ENCODE measurements around the gene FOXB1.

Gene FOXB1

GRCh38 chr15:60004009-60004845 lies at the start of gene FOXB1:
TSS of gene FOXB1 (plus strand) at chr15:60004311. CDS start at chr15:60004964, 653 bp downstream.
- peaks cover 4% of the 10 kb centered on the region for H3K9me3 Mint-ChIP-seq
- peak; percentile 42 for DNase-seq (ENCODE audit: low spot score)
- H3K27ac Mint-ChIP-seq, result peak within 1 kb of the TSS; percentile 95
- peaks cover 10% of the 10 kb centered on the region for H3K36me3 Mint-ChIP-seq (ENCODE audit: low read depth)
- peaks cover 58% of the 10 kb centered on the region for H3K4me1 Mint-ChIP-seq (ENCODE audit: low read depth)
- H3K27me3 Mint-ChIP-seq (ENCODE audit: low read depth), result peaks cover 87% of the 10 kb centered on the region
- H3K4me3 Mint-ChIP-seq, result peak within 1 kb of the TSS; percentile 91

- peaks cover 2% of the 10 kb centered on the region for H3K27me3 Mint-ChIP-seq (ENCODE audit: low read depth)
- peaks cover 65% of the 10 kb centered on the region for H3K9me3 Mint-ChIP-seq
- H3K27ac Mint-ChIP-seq, result no peak overlapping the region
- no peak for DNase-seq (ENCODE audit: low spot score)
- H3K4me1 Mint-ChIP-seq (ENCODE audit: low read depth), result peaks cover 3% of the 10 kb centered on the region
- H3K4me3 Mint-ChIP-seq, result no peak overlapping the region
- peaks cover 15% of the 10 kb centered on the region for H3K36me3 Mint-ChIP-seq (ENCODE audit: low read depth)
Measured at GRCh38 chr15:59958288-59958687, 45.8 kb upstream of the FOXB1 start.

GRCh38 chr15:59960318-59960717 lies 43.8 kb upstream of the FOXB1 start:
- H3K27ac Mint-ChIP-seq, result no peak overlapping the region
- H3K27me3 Mint-ChIP-seq (ENCODE audit: low read depth), result peaks cover 2% of the 10 kb centered on the region
- H3K9me3 Mint-ChIP-seq, result peaks cover 74% of the 10 kb centered on the region
- peaks cover 5% of the 10 kb centered on the region for H3K4me1 Mint-ChIP-seq (ENCODE audit: low read depth)
- peaks cover 24% of the 10 kb centered on the region for H3K36me3 Mint-ChIP-seq (ENCODE audit: low read depth)
- DNase-seq (ENCODE audit: low spot score), result no peak
- no peak overlapping the region for H3K4me3 Mint-ChIP-seq

GRCh38 chr15:59963322-59963721 lies 40.8 kb upstream of the FOXB1 start:
- Mint-ChIP-seq H3K27ac (no peak overlapping the region), H3K27me3 (ENCODE audit: low read depth) (no peaks in the 10 kb centered on the region), H3K9me3 (peaks cover 60% of the 10 kb centered on the region), H3K36me3 (ENCODE audit: low read depth) (peaks cover 28% of the 10 kb centered on the region), H3K4me1 (ENCODE audit: low read depth) (peaks cover 19% of the 10 kb centered on the region), H3K4me3 (no peak overlapping the region)
- no peak for DNase-seq (ENCODE audit: low spot score)

- Mint-ChIP-seq H3K27ac (no peak overlapping the region), H3K4me1 (ENCODE audit: low read depth) (peaks cover 19% of the 10 kb centered on the region), H3K9me3 (peaks cover 64% of the 10 kb centered on the region), H3K27me3 (ENCODE audit: low read depth) (no peaks in the 10 kb centered on the region), H3K4me3 (no peak overlapping the region), H3K36me3 (ENCODE audit: low read depth) (peaks cover 28% of the 10 kb centered on the region)
- DNase-seq (ENCODE audit: low spot score), result no peak
Measured at GRCh38 chr15:59963925-59964324, 40.2 kb upstream of the FOXB1 start.

- Mint-ChIP-seq H3K4me3 (no peak overlapping the region), H3K4me1 (ENCODE audit: low read depth) (peaks cover 19% of the 10 kb centered on the region), H3K9me3 (peaks cover 50% of the 10 kb centered on the region), H3K27ac (no peak overlapping the region), H3K36me3 (ENCODE audit: low read depth) (peaks cover 21% of the 10 kb centered on the region), H3K27me3 (ENCODE audit: low read depth) (peaks cover 6% of the 10 kb centered on the region)
- no peak for DNase-seq (ENCODE audit: low spot score)
Measured at GRCh38 chr15:59965741-59966140, 38.4 kb upstream of the FOXB1 start.

GRCh38 chr15:59966262-59966661 lies 37.8 kb upstream of the FOXB1 start:
- Mint-ChIP-seq H3K27me3 (ENCODE audit: low read depth) (peaks cover 6% of the 10 kb centered on the region), H3K9me3 (peaks cover 46% of the 10 kb centered on the region), H3K27ac (peak overlapping the region; percentile 16), H3K36me3 (ENCODE audit: low read depth) (peaks cover 18% of the 10 kb centered on the region), H3K4me1 (ENCODE audit: low read depth) (peaks cover 19% of the 10 kb centered on the region), H3K4me3 (peak overlapping the region; percentile 6)
- DNase-seq (ENCODE audit: low spot score), result no peak

GRCh38 chr15:59968314-59968713 lies 35.8 kb upstream of the FOXB1 start:
- no peak for DNase-seq (ENCODE audit: low spot score)
- Mint-ChIP-seq H3K4me1 (ENCODE audit: low read depth) (peaks cover 25% of the 10 kb centered on the region), H3K27me3 (ENCODE audit: low read depth) (peaks cover 17% of the 10 kb centered on the region), H3K27ac (no peak overlapping the region), H3K36me3 (ENCODE audit: low read depth) (peaks cover 16% of the 10 kb centered on the region), H3K4me3 (no peak overlapping the region), H3K9me3 (peaks cover 28% of the 10 kb centered on the region)

GRCh38 chr15:59972241-59972640 lies 31.9 kb upstream of the FOXB1 start:
- Mint-ChIP-seq H3K36me3 (ENCODE audit: low read depth) (peaks cover 17% of the 10 kb centered on the region), H3K9me3 (peaks cover 16% of the 10 kb centered on the region), H3K27me3 (ENCODE audit: low read depth) (peaks cover 18% of the 10 kb centered on the region), H3K4me1 (ENCODE audit: low read depth) (peaks cover 44% of the 10 kb centered on the region), H3K4me3 (no peak overlapping the region), H3K27ac (no peak overlapping the region)
- no peak for DNase-seq (ENCODE audit: low spot score)

- peaks cover 22% of the 10 kb centered on the region for H3K36me3 Mint-ChIP-seq (ENCODE audit: low read depth)
Measured at GRCh38 chr15:59976480-59977271, 27.4 kb upstream of the FOXB1 start.

GRCh38 chr15:59991834-59992233 lies 12.3 kb upstream of the FOXB1 start:
- H3K4me3 Mint-ChIP-seq, result no peak overlapping the region
- peaks cover 23% of the 10 kb centered on the region for H3K4me1 Mint-ChIP-seq (ENCODE audit: low read depth)
- peaks cover 87% of the 10 kb centered on the region for H3K27me3 Mint-ChIP-seq (ENCODE audit: low read depth)
- DNase-seq (ENCODE audit: low spot score), result no peak
- no peaks in the 10 kb centered on the region for H3K36me3 Mint-ChIP-seq (ENCODE audit: low read depth)
- H3K27ac Mint-ChIP-seq, result no peak overlapping the region
- no peaks in the 10 kb centered on the region for H3K9me3 Mint-ChIP-seq

More at GRCh38 chr15:59976480-59977271, 27.4 kb upstream of the FOXB1 start:
- H3K27me3 Mint-ChIP-seq (ENCODE audit: low read depth), result peaks cover 16% of the 10 kb centered on the region
- peak overlapping the region; percentile 75 for H3K4me3 Mint-ChIP-seq
- DNase-seq (ENCODE audit: low spot score), result peak; percentile 69
- peaks cover 42% of the 10 kb centered on the region for H3K4me1 Mint-ChIP-seq (ENCODE audit: low read depth)
- peak overlapping the region; percentile 71 for H3K27ac Mint-ChIP-seq
- peaks cover 20% of the 10 kb centered on the region for H3K9me3 Mint-ChIP-seq

- Mint-ChIP-seq H3K4me3 (no peak overlapping the region), H3K27me3 (ENCODE audit: low read depth) (peaks cover 88% of the 10 kb centered on the region)
Measured at GRCh38 chr15:59993041-59993750, 10.9 kb upstream of the FOXB1 start.

GRCh38 chr15:59993950-59994401 lies 10.1 kb upstream of the FOXB1 start:
- Mint-ChIP-seq H3K27me3 (ENCODE audit: low read depth) (peaks cover 92% of the 10 kb centered on the region), H3K36me3 (ENCODE audit: low read depth) (no peaks in the 10 kb centered on the region), H3K9me3 (no peaks in the 10 kb centered on the region), H3K4me1 (ENCODE audit: low read depth) (peaks cover 40% of the 10 kb centered on the region), H3K4me3 (peak overlapping the region; percentile 34), H3K27ac (no peak overlapping the region)
- no peak for DNase-seq (ENCODE audit: low spot score)

More at GRCh38 chr15:59993041-59993750, 10.9 kb upstream of the FOXB1 start:
- Mint-ChIP-seq H3K9me3 (no peaks in the 10 kb centered on the region), H3K4me1 (ENCODE audit: low read depth) (peaks cover 32% of the 10 kb centered on the region), H3K27ac (no peak overlapping the region), H3K36me3 (ENCODE audit: low read depth) (no peaks in the 10 kb centered on the region)
- DNase-seq (ENCODE audit: low spot score), result no peak

Measured in T-helper 2 cell treated with Interferon-gamma antibody and Interleukin-4, amounts not matched to agents 5 μg/mL and 100 μg/mL, for 36 hours (primary cell).